HepG2 (cell line): ENCODE results near the gene TBC1D14. TPM values are rescaled to one million over a fixed set of nuclear protein-coding genes. Genes with fewer than 3 reads are reported as not detected.

Experiments used
- ATF4 ChIP-seq, 2 experiments: fragments of 450-650 bp in 1 of 2; sonication (generic) in 1 of 2; formaldehyde crosslinking; IDR thresholded peaks; 2 replicates each; pipeline versions ENCODE4 v1.5.0 to v1.8.0; 2020 to 2022; ENCODE audit warnings: mild to moderate bottlenecking in 1 of 2, missing genetic modification reagents in 1 of 2
- CCAR2 ChIP-seq: fragments of 200-400 bp; formaldehyde crosslinking; optimal IDR thresholded peaks from 2 replicates; pipeline ENCODE3; 2018; ENCODE audit warnings: low read depth, mild to moderate bottlenecking, low read length, moderate library complexity
- CERS6 ChIP-seq: sonication (generic); formaldehyde crosslinking; IDR thresholded peaks from 2 replicates; pipeline ENCODE4 v1.5.0; 2020; ENCODE audit warnings: missing genetic modification reagents
- ELF1 ChIP-seq: sonication (generic); formaldehyde crosslinking; IDR thresholded peaks from 2 replicates; pipeline ENCODE4 v1.4.0; 2020; ENCODE audit warnings: missing genetic modification reagents
- FOXP1 ChIP-seq, 2 experiments: fragments of 450-650 bp in 1 of 2; IDR thresholded peaks; 2 replicates each; pipeline ENCODE4 v1.6.1; 2017 to 2018; ENCODE audit warnings: antibody characterized with exemption in 1 of 2
- KLF13 ChIP-seq: sonication (generic); formaldehyde crosslinking; IDR thresholded peaks from 2 replicates; pipeline ENCODE4 v1.4.0; 2020; ENCODE audit warnings: mild to moderate bottlenecking, missing genetic modification reagents
- PAX8 ChIP-seq: sonication (generic); formaldehyde crosslinking; IDR thresholded peaks from 2 replicates; pipeline ENCODE4 v1.8.0; 2022; ENCODE audit warnings: mild to moderate bottlenecking, missing genetic modification reagents, borderline replicate concordance
- SNAI1 ChIP-seq: sonication (generic); formaldehyde crosslinking; IDR thresholded peaks from 2 replicates; pipeline ENCODE4 v1.5.0; 2020; ENCODE audit warnings: mild to moderate bottlenecking, missing genetic modification reagents, borderline replicate concordance
- ZFP36L1 ChIP-seq: sonication (generic); formaldehyde crosslinking; IDR thresholded peaks from 2 replicates; pipeline ENCODE4 v1.8.0; 2022; ENCODE audit warnings: mild to moderate bottlenecking, missing genetic modification reagents, moderate library complexity
- ZKSCAN8 ChIP-seq: IDR thresholded peaks from 2 replicates; pipeline ENCODE4 v1.6.1; 2016; ENCODE audit warnings: borderline replicate concordance, missing genetic modification reagents, missing compliant biosample characterization
- ZNF124 ChIP-seq: sonication (generic); formaldehyde crosslinking; IDR thresholded peaks from 2 replicates; pipeline ENCODE4 v1.4.0; 2020; ENCODE audit warnings: missing genetic modification reagents
- ZNF34 ChIP-seq: sonication (generic); formaldehyde crosslinking; IDR thresholded peaks from 2 replicates; pipeline ENCODE4 v1.4.0; 2020; ENCODE audit warnings: mild to moderate bottlenecking, missing genetic modification reagents, borderline replicate concordance
- ZNF547 ChIP-seq: sonication (generic); formaldehyde crosslinking; IDR thresholded peaks from 2 replicates; pipeline ENCODE4 v1.5.1; 2020; ENCODE audit warnings: mild to moderate bottlenecking, missing genetic modification reagents
- ZNF678 ChIP-seq: sonication (generic); formaldehyde crosslinking; IDR thresholded peaks from 2 replicates; pipeline ENCODE4 v1.4.0; 2020; ENCODE audit warnings: mild to moderate bottlenecking, missing genetic modification reagents
- ZNF770 ChIP-seq: sonication (generic); formaldehyde crosslinking; IDR thresholded peaks from 2 replicates; pipeline ENCODE4 v1.5.0; 2020; ENCODE audit warnings: mild to moderate bottlenecking, missing genetic modification reagents
- polyA plus RNA-seq, 8 experiments: library from polyadenylated mRNA; depleted of rRNA in 3 of 8; stranded (reverse) in 7 of 8; unstranded in 1 of 8; fragments of >200 nt; fragmentation: Illumina TruSeq in 4 of 8; extraction: Trizol in 4 of 8; gene quantifications; 2 replicates each; pipeline versions ENCODE4 v1.2.1 to v1.2.3, GENCODE V29; 2011 to 2016; ENCODE audit warnings: low read depth in 4 of 8, missing spikeins in 1 of 8, mixed read lengths in 1 of 8; ENCODE audit not compliant: insufficient read depth in 1 of 8
- total RNA-seq, 5 experiments: library from RNA; depleted of rRNA; stranded (reverse); fragments of >200 nt; fragmentation: Illumina TruSeq; extraction: Trizol; gene quantifications; 2 replicates each; pipeline ENCODE4 v1.2.3, GENCODE V29; 2016; ENCODE audit warnings: low read depth in 1 of 5
- TF ChIP-seq, protein P1 (sequence below): sonication (generic); formaldehyde crosslinking; IDR thresholded peaks from 2 replicates; pipeline ENCODE4 v1.5.0; 2020; ENCODE audit warnings: mild to moderate bottlenecking, missing genetic modification reagents, borderline replicate concordance
- TF ChIP-seq, protein P2 (sequence below): sonication (generic); IDR thresholded peaks from 2 replicates; pipeline ENCODE4 v1.6.1; 2016; ENCODE audit warnings: low read depth, borderline replicate concordance
- TF ChIP-seq, protein P3 (sequence below): IDR thresholded peaks from 2 replicates; pipeline ENCODE4 v1.6.1; 2016; ENCODE audit warnings: missing compliant biosample characterization, missing genetic modification reagents, borderline replicate concordance

The TBC1D14 gene
- total and polyA plus RNA-seq, 2 of the 13 experiments (the other 11 are each of a cell fraction or from before 2014, with no cell fraction given), result 29.5 to 46.5 TPM

DNA sequence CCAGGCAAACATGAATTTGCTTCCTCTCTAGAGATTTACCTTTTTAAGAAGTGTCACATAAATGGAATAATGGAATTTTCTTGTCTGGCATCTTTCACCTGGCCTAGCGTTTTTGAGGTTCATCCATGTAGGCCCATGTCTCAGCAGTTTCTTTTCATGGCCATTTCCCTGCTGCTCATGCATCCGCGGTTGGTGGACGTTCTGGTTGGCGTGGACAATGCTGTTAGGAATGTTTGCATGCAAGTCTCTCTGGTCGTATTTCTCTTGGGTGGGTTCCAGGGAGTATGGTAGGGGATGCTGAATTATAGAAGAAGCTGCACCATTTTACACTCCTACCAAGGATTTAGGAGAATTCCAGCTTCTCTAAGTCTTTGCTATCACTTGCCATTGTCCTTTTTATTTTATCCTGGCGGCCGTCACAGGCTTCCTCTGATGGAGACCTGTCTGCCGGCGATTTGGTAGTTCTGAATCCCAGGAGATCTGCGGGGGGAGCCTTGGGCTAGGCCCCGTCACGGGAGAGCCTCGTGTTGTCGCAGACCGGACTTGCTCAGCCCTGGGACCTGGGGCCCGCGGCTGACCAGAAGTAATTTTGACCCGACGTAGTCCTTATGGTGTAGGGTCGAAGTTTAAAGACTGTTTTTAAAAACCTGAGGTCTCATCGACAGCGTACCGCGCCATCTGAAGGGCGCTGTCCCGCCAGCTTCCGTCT, 76.6 kb downstream of the TBC1D14 start (continued):
- TF ChIP-seq, protein P1, sequence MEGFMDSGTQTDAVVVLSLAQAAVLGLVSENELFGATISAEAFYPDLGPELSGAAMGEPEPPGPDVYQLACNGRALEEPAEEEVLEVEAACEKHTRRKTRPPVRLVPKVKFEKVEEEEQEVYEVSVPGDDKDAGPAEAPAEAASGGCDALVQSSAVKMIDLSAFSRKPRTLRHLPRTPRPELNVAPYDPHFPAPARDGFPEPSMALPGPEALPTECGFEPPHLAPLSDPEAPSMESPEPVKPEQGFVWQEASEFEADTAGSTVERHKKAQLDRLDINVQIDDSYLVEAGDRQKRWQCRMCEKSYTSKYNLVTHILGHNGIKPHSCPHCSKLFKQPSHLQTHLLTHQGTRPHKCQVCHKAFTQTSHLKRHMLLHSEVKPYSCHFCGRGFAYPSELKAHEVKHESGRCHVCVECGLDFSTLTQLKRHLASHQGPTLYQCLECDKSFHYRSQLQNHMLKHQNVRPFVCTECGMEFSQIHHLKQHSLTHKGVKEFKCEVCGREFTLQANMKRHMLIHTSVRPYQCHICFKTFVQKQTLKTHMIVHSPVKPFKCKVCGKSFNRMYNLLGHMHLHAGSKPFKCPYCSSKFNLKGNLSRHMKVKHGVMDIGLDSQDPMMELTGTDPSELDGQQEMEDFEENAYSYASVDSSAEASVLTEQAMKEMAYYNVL (CRISPR knock-in tag), result no peak
- TF ChIP-seq ZFP36L1 (CRISPR knock-in tag), result peak; percentile 24; the same call in 1 of the 2 replicates
- no peak for TF ChIP-seq ATF4 (CRISPR knock-in tag; IDR thresholded peaks at IDR 0.05)
- no peak for TF ChIP-seq ZNF678 (CRISPR knock-in tag)
- TF ChIP-seq CCAR2, result no peak
- no peak for TF ChIP-seq CERS6 (CRISPR knock-in tag)
- TF ChIP-seq KLF13, result no peak
- TF ChIP-seq, protein P2, sequence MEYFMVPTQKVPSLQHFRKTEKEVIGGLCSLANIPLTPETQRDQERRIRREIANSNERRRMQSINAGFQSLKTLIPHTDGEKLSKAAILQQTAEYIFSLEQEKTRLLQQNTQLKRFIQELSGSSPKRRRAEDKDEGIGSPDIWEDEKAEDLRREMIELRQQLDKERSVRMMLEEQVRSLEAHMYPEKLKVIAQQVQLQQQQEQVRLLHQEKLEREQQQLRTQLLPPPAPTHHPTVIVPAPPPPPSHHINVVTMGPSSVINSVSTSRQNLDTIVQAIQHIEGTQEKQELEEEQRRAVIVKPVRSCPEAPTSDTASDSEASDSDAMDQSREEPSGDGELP, result no peak
- no peak for TF ChIP-seq ZNF124 (CRISPR knock-in tag)
- TF ChIP-seq FOXP1 (IDR thresholded peaks at IDR 0.05), result no peak
- TF ChIP-seq FOXP1 (CRISPR knock-in tag; IDR thresholded peaks at IDR 0.05), result no peak
- TF ChIP-seq ZNF547 (CRISPR knock-in tag), result no peak
- TF ChIP-seq ZNF34 (CRISPR knock-in tag), result no peak
- no peak for TF ChIP-seq ZKSCAN8
- peak; percentile 33; the same call in 1 of the 2 replicates for TF ChIP-seq SNAI1 (CRISPR knock-in tag)
- TF ChIP-seq, protein P3, sequence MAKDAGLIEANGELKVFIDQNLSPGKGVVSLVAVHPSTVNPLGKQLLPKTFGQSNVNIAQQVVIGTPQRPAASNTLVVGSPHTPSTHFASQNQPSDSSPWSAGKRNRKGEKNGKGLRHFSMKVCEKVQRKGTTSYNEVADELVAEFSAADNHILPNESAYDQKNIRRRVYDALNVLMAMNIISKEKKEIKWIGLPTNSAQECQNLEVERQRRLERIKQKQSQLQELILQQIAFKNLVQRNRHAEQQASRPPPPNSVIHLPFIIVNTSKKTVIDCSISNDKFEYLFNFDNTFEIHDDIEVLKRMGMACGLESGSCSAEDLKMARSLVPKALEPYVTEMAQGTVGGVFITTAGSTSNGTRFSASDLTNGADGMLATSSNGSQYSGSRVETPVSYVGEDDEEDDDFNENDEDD (CRISPR knock-in tag), result no peak
- TF ChIP-seq ZNF770, result no peak
- no peak for TF ChIP-seq PAX8 (CRISPR knock-in tag)
- TF ChIP-seq ELF1 (CRISPR knock-in tag), result no peak
